HEK293T (cell line): ENCODE data around the gene DSC2.

ENCODE experiments used
- CTCF ChIA-PET: fragments of 350-600 bp; formaldehyde crosslinking; extraction: SDS; loops from one replicate; lab custom pipeline; 2021; ENCODE audit warnings: antibody characterized with exemption, inconsistent platforms; lab: Yijun Ruan, JAX
- POLR2A ChIA-PET: fragments of 350-600 bp; formaldehyde crosslinking; extraction: SDS; loops from one replicate; lab custom pipeline; 2020; ENCODE audit warnings: antibody characterized with exemption, inconsistent platforms; lab: Yijun Ruan, JAX
- DNase-seq: peaks from one replicate; pipeline ENCODE4 v3.0.0; 2012; ENCODE audit warnings: mixed read lengths; ENCODE audit errors: extremely low spot score
- ARNT ChIP-seq: fragments of 450-650 bp; IDR thresholded peaks from 2 replicates; pipeline ENCODE4 v1.6.1; 2017; ENCODE audit warnings: mild to moderate bottlenecking
- BHLHE40 ChIP-seq: fragments of 450-650 bp; IDR thresholded peaks from 2 replicates; pipeline ENCODE4 v1.6.1; 2016; ENCODE audit warnings: mild to moderate bottlenecking, moderate library complexity, borderline replicate concordance
- CTBP1 ChIP-seq: fragments of 450-650 bp; IDR thresholded peaks from 2 replicates; pipeline ENCODE4 v1.6.1; 2016; ENCODE audit warnings: borderline replicate concordance
- ELF4 ChIP-seq: fragments of 450-650 bp; IDR thresholded peaks from 2 replicates; pipeline ENCODE4 v1.6.1; 2017; ENCODE audit warnings: antibody characterized with exemption
- FOXA1 ChIP-seq: fragments of 450-650 bp; IDR thresholded peaks from 2 replicates; pipeline ENCODE4 v1.6.1; 2016; ENCODE audit warnings: mild to moderate bottlenecking
- FOXK2 ChIP-seq: fragments of 450-650 bp; IDR thresholded peaks from 2 replicates; pipeline ENCODE4 v1.6.1; 2016; ENCODE audit warnings: mild to moderate bottlenecking
- FOXM1 ChIP-seq: fragments of 450-650 bp; IDR thresholded peaks from 2 replicates; pipeline ENCODE4 v1.6.1; 2017; ENCODE audit warnings: mild to moderate bottlenecking, borderline replicate concordance
- HDGF ChIP-seq: fragments of 450-650 bp; IDR thresholded peaks from 2 replicates; pipeline ENCODE4 v1.6.1; 2017; ENCODE audit warnings: antibody characterized with exemption, borderline replicate concordance
- L3MBTL2 ChIP-seq: fragments of 450-650 bp; conservative IDR thresholded peaks from 2 replicates; pipeline ENCODE4 v1.6.1; 2016; ENCODE audit warnings: mild to moderate bottlenecking
- LEF1 ChIP-seq: fragments of 450-650 bp; IDR thresholded peaks from 2 replicates; pipeline ENCODE4 v1.6.1; 2017; ENCODE audit warnings: mild to moderate bottlenecking, borderline replicate concordance
- NFRKB ChIP-seq: fragments of 450-650 bp; IDR thresholded peaks from 2 replicates; pipeline ENCODE4 v1.6.1; 2016; ENCODE audit warnings: mild to moderate bottlenecking, moderate library complexity
- SP1 ChIP-seq: fragments of 450-650 bp; IDR thresholded peaks from 2 replicates; pipeline ENCODE4 v1.6.1; 2017
- SUZ12 ChIP-seq: fragments of 450-650 bp; IDR thresholded peaks from 2 replicates; pipeline ENCODE4 v1.6.1; 2016; ENCODE audit warnings: mild to moderate bottlenecking
- TARDBP ChIP-seq: fragments of 450-650 bp; IDR thresholded peaks from 2 replicates; pipeline ENCODE4 v1.6.1; 2016
- ZNF384 ChIP-seq: fragments of 450-650 bp; IDR thresholded peaks from 2 replicates; pipeline ENCODE4 v1.6.1; 2016
- TF ChIP-seq, protein P1 (sequence below): fragments of 450-650 bp; IDR thresholded peaks from 2 replicates; pipeline ENCODE4 v1.6.1; 2016

Gene DSC2

DNA sequence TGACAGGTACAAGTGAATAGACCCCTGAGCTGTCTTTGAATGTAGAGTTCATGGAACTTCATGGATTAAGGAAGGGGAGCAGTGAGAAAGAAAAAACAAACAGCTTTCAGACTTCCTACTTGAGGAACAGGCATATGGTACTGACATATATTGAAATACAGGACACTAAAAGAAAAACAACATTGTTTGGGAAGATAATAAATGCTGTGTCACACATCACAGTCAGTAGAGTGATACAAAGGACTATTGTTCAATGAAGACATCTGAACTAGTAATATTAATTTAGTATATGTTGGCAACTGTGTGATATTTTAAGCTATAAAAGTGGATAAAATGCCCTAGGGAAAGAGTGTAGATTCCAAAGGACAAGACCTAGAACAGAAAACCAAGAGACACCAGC is 3.3 kb downstream of the DSC2 start:
- ChIA-PET POLR2A (interaction anchor here (8.6 kb wide), 1 partner anchor 56 kb away, joined by 62 read pairs; the partner anchor contains the start of gene DSC3), CTCF (interaction anchor here (0.9 to 1.5 kb wide), 2 partner anchors 51 to 143 kb away, joined by 3 to 4 read pairs; no protein-coding TSS in a partner anchor)
- TF ChIP-seq FOXM1 (no peak), L3MBTL2 (no peak), TARDBP (no peak), LEF1 (no peak), SUZ12 (no peak), HDGF (no peak), SP1 (no peak), CTBP1 (no peak), BHLHE40 (no peak), NFRKB (no peak), FOXA1 (no peak), ELF4 (no peak), FOXK2 (no peak), ZNF384 (no peak), ARNT (no peak)
- TF ChIP-seq, protein P1, sequence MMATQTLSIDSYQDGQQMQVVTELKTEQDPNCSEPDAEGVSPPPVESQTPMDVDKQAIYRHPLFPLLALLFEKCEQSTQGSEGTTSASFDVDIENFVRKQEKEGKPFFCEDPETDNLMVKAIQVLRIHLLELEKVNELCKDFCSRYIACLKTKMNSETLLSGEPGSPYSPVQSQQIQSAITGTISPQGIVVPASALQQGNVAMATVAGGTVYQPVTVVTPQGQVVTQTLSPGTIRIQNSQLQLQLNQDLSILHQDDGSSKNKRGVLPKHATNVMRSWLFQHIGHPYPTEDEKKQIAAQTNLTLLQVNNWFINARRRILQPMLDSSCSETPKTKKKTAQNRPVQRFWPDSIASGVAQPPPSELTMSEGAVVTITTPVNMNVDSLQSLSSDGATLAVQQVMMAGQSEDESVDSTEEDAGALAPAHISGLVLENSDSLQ = no peak
- no peak for DNase-seq

DNA sequence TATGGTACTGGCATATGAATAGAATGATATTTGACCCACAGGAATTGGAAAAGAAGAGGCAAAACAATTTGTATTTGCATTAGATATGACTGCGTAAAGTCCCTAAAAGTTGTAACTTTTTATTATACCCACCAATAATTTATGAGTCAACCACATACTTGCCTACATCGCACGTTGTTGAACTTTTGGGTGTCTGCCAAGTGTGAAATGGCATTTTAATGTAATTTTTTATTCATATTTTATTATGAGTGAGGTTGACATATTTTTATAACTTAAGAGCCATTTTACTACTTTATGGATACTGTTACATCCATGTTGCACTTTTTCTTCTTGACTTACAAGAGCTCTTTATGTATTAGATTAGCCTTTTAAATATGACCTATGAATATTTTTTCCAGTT is 4.6 kb downstream of the DSC2 start:
- DNase-seq = no peak
- TF ChIP-seq FOXM1 = no peak
- TF ChIP-seq SP1 = no peak
- TF ChIP-seq FOXA1 = no peak
- TF ChIP-seq, protein P1 = peak; percentile 34; the same call in 1 of the 2 replicates
- TF ChIP-seq ARNT = no peak
- TF ChIP-seq SUZ12 = no peak
- POLR2A ChIA-PET = interaction anchor here (8.6 kb wide), 1 partner anchor 55 kb away, joined by 62 read pairs; the partner anchor contains the start of gene DSC3
- CTCF ChIA-PET = interaction anchor here (0.7 kb wide), 2 partner anchors 86 to 259 kb away, joined by 3 to 4 read pairs; no protein-coding TSS in a partner anchor

DNA sequence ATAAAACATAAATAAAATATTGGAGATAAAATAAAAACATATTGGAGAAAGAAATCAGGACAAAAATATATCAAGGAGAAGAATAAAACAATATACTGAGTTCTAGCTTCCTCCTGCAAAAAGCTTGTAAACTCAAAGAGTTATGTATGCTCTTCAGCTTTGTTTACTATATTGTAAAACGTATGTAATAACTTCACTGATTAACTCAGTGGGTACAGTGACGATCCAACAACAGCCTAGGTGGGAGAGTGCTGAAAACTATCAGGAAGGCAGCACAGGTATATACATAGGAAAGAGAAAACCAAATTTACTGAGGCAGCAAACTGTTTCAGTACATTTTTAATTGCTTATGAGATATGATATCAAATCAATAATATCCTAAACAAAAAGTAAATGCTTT is 8.3 kb downstream of the DSC2 start:
- ChIA-PET CTCF (no interaction called here), POLR2A (no interaction called here)
- TF ChIP-seq HDGF (no peak), NFRKB (no peak), SUZ12 (no peak), ZNF384 (no peak), FOXA1 (no peak), FOXM1 (no peak), CTBP1 (no peak), ARNT (no peak), LEF1 (no peak), ELF4 (no peak), TARDBP (no peak), SP1 (no peak), BHLHE40 (no peak), FOXK2 (no peak)
- TF ChIP-seq, protein P1 = no peak
- no peak for DNase-seq

DNA sequence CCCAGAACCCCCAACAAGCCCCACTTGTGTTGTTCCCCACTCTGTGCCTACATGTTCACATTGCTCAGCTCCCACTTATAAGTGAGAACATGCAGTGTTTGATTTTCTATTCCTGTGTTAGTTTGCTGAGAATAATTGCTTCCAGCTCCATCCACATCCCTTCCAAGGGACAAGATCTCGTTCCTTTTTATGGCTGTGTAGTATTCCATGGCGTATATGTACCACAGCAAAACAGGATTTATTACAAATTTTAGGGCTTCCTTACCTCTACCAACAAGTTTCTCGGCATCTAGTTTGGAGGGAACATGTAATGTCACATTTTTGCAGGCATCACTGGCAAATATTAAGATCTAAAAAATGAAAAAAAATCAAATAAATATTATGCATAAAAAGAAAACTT is 8.9 kb downstream of the DSC2 start:
- ChIA-PET CTCF (no interaction called here), POLR2A (no interaction called here)
- TF ChIP-seq CTBP1 (no peak), SP1 (no peak), FOXK2 (no peak), BHLHE40 (no peak), L3MBTL2 (no peak), FOXA1 (no peak), ARNT (no peak), NFRKB (no peak), LEF1 (no peak), SUZ12 (no peak), ELF4 (no peak)
- TF ChIP-seq, protein P1 = no peak
- no peak for DNase-seq

DNA sequence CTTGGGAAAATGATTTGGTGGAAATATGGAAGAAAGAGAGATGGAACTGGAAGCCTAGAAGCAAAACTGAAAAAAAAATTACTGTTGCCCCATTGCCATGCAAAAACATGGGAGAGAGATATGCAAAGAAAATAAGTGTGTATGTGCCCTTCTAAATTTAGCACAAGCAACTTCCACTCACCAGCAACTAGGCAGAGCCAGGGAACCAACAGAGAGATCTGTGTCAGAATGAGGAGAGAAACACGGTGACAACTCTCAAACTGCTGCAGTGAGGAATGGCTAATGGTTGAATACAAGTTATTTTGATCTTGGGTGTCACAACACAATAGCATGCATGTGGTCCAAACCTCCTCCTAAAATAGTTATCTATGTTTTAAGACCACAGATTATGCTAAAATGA is 10.9 kb downstream of the DSC2 start:
- DNase-seq = no peak
- TF ChIP-seq FOXM1 = no peak
- TF ChIP-seq HDGF = no peak
- TF ChIP-seq FOXK2 = no peak
- no peak for TF ChIP-seq BHLHE40
- TF ChIP-seq NFRKB = no peak
- TF ChIP-seq SUZ12 = no peak
- no peak for TF ChIP-seq ZNF384
- TF ChIP-seq CTBP1 = no peak
- TF ChIP-seq FOXA1 = no peak
- TF ChIP-seq SP1 = no peak
- TF ChIP-seq ELF4 = no peak
- TF ChIP-seq, protein P1 = no peak
- no peak for TF ChIP-seq L3MBTL2
- TF ChIP-seq ARNT = no peak
- no peak for TF ChIP-seq TARDBP
- no peak for TF ChIP-seq LEF1
- POLR2A ChIA-PET = no interaction called here
- CTCF ChIA-PET = interaction anchor here (0.7 kb wide), 1 partner anchor 272 kb away, joined by 3 read pairs; no protein-coding TSS in a partner anchor
